Activated CD4-positive, alpha-beta T cell treated with anti-CD3 and anti-CD28 coated beads, Interleukin-2, Interleukin-6, amounts not matched to agents 100 ng/mL and 50 ng/mL, durations not matched to agents 16 hours and 8 hours (primary cell): Measurements from ENCODE around the gene TWIST2.

Experiments used
- DNase-seq: peaks from one replicate; pipeline ENCODE4 v3.0.0-alpha.2; 2020

TWIST2 gene

DNA sequence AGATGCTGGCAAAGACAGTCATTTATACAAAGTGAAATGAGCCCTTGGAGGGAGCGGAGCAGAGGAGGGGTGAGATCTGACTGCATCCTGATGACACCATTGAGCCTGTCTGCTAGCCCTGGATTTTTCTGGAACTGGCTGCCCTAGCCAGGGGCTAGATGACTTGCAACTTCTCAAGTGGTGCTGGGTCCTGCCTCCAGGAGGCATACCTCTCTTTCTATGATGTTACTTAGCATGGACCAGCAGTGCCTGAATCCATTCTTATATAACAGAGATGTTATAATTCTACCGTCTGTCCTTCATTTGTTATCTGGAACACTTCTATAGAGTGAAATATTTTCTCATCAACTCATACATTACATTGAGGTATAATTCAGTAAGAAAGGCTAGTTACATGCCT lies 8.5 kb upstream of the TWIST2 start:
- no peak for DNase-seq

DNA sequence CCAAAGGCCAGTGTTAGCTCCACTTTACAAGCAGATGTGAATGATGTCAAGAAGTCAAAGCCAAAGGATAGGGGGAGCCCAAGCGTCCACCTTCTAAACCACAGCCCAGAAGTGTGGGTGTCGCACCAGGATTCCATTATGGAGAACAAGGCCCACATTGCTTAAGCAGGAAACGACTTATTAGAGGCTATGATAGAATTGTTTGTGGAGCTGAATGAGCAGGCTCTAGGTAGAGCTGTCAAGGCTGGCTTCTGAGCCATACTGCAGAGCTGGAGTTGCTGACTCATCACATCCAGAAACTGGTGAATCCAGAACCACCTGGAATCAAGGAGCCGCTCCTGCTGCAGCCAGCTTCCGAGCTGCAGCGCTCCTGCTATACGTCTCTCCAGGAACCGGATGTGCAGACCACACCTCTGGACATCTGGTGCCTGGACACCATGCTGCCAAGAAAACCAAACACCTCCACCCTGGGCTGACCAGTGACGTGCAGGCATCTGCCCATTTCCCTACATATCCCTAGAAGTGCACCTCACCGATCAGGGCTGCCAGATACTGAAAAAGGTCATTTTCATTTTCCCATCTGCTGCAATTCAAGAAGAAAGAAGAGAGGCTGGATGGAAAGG lies 6.2 kb upstream of the TWIST2 start:
- no peak for DNase-seq

DNA sequence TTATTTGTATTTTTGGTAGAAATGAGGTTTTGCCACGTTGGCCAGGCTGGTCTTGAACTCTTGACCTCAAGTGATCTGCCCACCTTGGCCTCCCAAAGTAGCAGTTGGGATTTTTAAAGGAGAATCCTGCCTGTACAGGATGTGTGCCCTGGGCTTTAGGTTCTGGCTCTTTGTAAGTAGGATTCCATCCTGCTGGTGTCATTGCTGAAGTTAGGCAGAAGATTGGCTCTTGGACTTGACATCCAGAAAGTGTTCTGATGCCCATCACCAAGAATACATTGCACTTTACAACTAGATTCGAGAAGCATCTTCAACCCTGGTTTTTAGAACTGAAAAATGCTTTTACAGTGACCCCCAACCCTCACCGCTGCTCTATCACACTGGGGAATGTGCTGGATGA lies 4.4 kb upstream of the TWIST2 start:
- DNase-seq = no peak

DNA sequence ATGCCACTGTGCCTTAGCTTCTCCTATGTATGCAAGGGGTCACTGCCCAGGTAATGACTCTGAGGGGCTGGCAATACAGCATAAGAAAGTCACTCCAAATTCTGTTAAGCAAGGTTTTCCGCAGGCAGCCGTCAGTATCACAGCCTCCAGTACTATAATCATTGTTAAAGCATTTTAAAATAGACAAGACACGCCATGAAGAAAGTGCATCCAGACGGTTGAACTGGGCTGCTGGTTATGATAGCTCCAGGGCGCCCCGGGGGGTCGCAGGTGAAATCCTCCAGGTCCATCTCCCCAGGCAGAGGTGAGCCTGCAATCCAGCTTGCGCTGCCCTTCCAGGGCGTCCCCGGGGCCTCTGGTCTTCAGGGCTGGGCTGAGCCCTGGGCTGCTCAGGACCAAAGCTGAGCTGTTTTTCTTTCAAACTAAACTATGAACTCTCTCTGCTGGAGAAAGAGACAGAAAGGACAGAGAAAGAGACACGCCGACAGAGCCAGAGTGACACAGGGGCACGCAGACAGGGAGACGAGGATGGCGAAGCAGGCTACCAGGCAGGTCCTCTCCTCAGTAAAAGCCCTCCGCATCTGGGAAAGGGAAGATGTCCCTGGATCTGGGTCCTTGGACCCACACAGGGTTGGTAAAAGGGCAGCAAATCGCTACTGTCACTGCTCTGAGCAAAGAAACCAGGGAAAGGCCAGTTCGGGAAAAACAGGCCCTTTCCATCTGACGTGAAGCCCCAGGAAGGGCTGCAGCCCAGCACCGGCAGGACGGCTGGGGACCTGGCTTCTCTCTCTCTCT lies 2.1 kb upstream of the TWIST2 start:
- DNase-seq = no peak

DNA sequence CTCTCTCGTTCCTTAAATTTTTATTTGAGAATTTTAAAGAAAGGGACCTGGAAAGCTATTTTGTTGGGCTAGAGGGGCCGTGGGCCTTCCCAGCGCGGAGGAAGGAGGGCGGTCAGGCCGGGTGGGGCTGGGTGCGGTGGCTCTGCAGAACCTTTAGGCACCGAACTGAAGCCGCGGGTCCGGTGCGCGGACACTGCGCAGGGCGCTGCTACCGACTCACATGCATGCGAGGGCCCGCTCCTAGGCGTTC lies 1.6 kb upstream of the TWIST2 start:
- DNase-seq = no peak

DNA sequence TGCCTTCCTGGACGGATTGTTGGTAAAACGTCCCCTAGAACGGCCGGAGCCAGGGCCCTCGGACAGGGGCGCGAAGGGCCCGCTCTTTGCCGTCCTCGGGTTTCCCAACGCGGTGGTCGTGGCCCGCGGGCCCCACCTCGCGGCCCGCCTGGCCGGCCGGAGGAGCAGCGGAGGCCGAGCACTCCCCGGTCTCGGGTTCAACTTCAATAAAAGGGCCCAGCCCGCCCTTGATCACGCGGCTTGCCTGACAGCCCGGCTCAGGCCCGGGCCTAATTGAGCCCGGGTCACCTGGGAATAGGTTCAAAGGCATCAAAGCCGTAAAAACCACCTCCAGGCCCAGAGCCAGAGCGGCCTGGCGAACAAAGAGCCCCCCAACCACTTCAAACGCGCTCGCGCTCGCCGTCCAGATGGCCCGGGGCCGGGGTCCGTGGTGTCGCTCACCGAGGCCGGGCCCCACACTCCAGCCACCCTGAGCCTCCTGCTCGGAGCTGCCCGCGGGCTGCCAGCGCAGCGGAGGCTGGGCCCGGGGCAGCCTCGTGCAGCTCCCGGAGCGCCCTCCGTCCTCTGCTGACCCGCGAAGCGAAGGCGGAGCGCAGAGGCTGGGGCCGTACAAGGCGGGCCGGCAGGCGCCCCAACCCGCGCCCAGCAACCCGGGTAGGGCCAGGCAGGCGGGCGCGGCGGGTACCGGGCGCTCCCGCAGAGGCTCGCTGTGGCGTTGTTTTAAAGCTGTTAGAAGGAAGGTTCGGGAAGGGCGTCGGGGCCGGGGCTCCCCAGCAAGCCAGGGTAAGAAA lies 1.1 kb upstream of the TWIST2 start:
- DNase-seq = no peak

DNA sequence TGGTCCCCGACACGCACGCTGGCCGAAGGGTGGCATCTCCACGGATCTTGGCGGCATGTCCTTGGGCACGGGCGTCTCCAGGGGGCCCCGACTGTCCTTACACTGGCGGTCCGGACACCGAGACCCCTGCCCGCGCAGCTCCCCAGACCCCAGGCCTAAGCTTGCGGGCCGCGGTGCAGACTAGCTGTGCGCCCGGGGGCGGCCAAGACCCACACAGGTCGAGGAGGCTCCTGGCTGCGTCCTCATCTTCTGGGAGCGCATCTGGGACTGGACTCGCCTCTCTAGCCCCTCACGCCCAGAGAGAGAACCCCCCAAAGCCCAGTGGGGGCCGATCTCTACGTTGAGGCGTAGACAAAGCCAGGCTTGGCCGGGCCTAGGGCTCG lies 475 bp upstream of the TWIST2 start:
- no peak for DNase-seq

DNA sequence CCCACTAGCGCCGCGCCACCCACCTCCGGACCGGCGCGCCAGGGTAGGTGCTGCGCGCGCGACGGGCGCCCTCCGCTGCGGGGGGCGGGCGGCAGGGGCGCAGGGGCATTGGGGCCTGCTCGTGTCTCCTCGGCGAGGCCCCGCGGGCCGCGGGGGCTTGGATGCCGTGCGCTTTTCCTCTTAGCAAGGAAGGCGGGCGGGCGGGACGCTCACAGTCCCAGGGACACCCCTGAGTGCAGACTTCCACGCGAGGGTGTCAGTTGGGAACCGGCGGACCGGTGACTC lies 748 bp downstream of the TWIST2 start:
- no peak for DNase-seq

DNA sequence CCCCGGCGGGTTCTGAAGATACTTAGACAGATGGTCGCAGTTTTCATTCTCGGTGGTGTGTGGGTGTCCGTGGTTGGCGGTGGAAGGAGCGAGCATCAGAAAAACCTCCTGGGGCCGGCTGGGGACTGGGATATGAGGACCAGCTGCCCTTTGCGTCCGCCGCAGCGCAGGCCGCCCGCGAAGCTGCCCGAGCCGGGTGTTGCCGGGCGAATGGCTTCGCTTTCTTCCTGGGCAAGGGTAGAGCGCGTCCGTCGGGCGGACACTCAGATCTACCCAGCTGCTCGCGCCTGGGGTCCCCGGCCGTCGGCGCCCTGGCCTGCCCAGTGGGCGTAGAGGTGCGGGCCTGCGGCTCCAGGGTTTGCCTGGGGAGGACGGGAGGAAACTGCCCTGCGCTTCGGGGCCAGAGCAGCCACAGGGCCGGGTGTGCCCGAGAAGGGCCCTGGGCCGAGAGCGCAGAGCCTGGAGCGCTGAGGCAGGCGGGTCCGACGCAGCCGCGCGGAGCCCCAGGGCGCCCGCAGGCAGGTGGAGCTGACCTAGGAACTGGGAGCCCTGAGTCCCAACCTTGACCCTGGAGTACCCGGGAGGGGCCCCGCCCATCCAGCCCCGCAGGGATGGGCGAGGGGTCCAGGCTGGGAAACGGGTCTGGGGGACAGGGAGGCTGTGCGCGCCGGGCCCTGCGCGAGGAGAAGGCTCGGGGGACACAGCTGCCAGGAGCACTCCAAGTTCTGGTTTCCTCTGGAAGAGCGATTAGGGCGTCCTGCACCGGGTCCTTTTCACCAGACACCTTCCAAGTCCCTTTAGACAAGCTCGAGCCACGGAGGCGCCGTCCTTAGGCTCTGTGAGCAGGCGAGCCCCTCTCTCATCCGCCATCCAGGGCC lies 1.3 kb downstream of the TWIST2 start:
- DNase-seq = no peak

DNA sequence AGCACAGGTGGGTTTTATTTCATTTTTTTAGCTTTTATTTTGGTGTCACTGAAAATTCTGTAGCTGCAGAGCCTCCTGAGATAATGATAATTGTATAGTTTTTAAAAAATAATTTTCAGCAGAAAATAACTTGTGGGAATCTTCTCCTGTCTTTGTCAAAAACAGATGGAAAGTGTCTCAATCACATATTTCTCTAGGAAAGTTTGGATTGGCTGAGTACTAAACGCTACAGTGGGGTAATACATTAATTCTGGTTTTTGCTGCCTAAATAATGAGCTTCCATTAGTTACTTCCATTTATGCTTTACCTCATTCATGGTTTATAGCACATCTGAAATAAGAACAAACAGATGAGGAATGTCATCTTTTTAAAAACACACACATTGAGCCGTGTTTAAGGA lies 2.2 kb downstream of the TWIST2 start:
- DNase-seq = no peak

DNA sequence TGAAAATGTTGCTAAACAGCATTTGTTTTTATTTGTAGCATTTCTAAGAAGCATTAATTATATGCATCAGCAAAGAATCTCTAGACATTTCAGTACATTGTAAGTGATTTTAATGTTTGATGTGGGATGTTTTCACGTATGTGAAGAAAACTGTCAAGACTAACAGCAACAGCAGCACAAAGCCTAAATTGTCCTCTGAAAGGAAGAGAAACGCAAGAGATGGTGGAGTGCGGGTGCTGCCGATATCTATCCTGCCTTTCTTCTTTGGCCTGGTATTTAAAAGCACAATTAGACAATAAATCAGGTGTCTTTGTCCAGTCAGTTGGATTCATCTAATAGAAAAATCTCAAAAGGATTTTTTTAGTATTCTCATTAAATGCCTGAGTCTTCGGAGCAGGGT lies 3.1 kb downstream of the TWIST2 start:
- no peak for DNase-seq

DNA sequence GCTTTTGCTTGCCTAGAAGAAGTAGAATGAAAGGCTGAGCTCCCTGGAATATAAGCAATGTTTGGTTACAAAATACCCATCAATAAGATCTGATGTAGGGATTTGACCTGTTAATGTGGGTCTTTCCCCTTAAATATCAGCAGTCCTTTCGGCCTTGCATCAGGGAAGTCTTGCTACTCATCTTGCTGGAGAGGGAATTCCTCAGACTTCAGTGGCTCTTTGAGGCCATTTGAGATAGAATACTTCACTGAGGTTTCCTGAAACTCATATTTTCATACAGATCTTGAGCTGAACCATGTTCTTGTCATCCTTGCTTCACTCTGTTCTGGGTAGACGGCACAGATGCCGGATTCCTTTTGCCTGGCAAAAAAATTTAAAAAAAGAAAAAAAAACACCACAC lies 3.9 kb downstream of the TWIST2 start:
- DNase-seq = no peak

DNA sequence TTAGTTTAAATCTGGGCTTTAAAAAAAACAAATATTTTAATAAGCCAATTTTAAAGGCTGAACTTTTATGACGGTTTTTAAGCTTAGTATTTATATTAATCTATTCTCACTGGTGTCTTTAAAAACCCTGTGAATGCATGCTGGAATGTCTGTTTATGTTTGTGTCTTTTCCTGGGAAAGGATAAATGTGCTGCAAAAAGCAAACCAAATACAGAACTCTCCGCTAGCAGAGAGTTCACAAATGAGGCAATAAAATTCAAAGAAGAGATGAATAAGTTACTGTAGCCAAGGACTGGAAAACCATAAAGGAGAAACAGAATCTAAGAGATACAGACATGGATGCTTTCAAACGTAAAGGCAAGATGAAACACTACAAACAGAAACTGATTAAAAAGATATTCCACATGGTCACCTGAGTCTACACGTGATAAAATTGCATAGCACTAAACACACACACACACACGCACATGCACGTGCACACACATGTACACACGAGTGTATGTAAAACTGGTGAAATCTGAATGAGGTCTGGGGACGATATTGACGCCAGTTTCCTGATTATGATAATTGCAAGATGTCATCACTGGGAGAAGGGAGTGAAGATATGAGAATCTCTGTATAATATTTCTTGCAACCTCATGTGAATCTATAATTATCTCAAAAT lies 4.5 kb downstream of the TWIST2 start:
- DNase-seq = no peak

DNA sequence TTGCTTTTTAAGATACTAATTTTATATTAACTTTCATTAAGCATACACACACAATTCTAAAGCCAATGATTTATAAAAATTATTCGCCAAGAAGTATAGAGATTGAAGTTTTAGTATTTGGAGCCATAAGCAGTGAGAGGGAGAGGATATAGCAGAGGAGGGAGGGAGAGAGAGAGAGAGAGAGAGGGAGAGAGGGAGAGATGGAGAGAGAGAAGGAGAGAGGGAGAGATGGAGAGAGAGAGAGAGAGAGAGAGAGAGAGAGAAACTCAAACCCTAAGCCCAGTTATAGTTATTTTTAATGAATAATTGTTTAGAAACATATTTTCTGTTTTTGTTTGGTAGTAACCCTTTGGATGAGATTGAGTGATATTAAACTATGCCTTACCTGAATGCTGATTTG lies 5.3 kb downstream of the TWIST2 start:
- no peak for DNase-seq

DNA sequence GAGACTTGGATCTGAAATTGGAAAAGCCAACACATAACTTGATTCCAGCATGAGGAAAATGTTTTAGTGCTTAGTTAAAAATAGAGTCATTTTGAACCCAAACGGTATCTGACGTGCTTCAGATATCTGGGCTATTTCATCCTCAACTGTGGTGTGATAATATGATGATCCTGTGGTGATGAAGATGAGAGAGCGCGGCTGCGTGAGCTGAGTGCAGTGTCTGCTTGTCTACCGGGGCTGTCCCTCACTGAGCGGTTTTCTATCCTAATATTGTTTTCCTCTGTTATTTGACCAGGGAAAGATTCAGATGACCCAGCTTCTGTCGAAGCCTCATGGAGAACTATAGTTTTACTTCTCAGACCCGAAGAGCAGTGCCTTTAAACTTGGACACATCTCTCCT lies 5.8 kb downstream of the TWIST2 start:
- no peak for DNase-seq

DNA sequence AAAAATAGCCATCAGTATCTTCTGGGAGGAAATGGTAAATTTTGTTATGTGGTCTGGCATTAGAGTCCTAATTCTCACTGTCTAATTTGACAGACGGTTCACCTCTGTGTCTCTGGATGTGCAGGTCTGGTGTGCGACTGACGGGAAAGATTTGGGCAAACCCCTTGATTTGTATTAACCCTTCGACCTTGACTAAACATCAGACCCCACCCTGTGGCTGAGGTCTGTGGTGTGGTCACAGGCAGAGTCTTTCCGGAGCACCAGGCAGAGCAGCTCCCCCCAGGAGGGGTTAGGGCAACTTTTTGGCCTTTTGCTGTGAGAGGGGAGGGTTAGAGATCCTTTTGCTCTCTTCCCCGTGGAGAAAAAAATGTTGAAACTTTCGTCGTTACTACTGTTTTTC lies 6.4 kb downstream of the TWIST2 start:
- DNase-seq = no peak

DNA sequence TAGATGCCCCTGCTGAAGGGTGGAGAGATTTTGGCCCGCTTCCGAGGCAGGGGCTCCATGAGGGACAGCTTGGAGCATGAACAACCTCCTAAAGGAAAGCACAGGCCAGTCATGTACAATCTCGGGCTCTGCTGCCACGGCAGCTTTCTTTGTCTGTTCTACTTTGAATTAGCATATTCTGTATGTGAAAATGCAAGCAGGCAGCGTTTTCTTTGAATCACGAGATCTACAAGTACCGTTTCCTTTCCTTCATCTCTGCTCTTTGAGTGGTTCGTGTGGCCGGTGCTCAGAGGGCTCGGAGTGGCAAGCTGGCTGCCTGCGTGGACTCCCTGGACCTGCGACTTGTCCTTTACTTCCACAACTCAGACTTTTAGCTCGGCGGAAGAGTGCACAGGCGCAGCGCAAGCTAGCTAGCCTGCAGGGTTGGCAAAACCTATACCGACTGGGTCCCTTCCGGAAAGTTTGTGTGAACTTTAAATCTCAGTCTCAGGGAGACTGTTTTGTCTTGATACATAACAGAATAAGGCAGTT lies 6.9 kb downstream of the TWIST2 start:
- no peak for DNase-seq

DNA sequence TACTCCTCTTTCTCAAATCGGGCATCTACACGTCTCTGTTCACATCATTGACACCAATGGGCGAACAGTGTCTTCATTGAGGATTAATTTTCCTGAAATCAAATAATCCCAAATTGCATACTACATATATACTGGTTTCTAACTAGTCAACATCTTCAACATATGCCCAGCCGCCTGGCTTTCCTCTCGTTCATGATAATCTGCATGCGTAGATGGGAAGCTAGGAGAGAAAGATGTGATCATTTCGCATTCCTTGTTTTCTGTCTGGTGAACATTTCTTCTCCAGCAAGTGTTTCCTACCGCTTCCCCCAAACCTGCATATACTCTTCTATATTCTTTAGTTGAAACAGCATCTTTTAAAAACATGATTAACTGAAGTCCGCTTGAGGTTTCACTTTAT lies 7.4 kb downstream of the TWIST2 start:
- DNase-seq = no peak

DNA sequence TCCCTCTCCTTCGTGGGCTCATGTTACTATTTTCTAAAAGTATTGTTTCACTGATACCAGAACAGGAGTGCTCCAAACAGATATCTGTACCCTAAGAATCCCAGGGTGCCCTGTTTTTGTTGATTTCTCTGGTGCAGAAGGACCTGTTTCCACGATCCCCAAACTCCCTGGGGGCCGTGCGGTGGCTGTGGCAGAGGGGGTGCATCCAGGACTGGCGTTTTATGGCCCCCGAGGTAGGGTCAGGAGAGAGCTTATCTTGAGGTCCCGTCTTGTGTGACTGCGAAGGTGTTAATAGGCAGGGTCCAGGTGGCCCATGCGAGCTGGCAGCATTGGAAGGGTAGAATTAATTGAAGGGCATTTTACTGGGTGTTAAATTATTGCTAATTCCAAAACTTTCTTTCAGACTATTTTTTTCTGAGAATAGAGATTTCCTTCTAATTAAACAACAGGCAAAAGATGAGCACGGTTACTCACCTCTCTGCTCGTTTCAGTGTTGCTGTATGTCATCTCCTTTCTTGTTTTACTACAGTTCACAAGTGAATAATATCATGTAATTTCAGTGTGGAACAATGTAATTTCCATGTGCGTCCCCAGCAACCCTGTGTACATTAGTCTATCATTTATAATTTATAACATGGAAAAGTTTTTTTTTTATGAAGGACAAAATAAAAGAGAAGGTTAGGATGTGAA lies 8.2 kb downstream of the TWIST2 start:
- no peak for DNase-seq

DNA sequence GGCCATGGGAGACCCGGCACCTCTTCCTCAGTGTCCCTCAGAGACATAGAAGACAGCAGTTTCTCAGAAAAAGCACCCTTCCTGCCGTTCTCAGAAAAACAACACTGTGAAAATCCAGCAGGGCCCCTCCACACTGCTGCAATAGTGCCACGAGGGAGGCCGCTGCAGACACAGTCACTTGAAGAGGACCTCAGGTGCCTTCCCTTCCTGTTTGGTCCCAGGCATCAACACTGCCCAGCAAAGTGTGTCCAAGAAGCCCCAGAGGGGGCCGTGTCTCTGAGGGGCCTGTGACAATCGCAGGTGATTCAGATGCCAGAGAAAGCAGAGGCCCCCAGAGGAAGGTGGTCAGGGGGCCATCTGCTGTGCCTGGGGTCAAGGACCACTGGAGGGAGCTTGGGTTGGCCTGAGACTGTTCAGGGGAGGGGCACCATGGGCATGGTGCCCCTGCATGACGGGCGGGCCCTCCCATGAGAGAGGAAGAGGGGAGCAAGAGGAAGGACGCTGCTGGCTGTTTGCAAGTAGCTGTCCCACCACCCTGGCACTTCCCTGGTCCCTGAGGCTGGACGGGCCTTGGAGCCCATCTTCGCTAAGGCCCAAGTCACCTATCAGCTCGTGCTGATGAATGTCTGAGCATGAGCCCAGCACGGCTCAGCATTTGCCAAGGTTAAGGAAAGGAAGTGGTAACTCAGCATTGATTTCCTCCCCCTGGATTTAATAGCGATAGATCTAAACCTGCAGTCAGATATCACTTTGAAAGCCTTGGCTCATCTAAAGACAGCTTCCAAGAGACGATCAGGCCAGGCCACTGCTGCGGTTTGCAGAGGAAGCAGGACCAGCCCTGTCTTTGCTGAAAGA lies 9.1 kb downstream of the TWIST2 start:
- no peak for DNase-seq

DNA sequence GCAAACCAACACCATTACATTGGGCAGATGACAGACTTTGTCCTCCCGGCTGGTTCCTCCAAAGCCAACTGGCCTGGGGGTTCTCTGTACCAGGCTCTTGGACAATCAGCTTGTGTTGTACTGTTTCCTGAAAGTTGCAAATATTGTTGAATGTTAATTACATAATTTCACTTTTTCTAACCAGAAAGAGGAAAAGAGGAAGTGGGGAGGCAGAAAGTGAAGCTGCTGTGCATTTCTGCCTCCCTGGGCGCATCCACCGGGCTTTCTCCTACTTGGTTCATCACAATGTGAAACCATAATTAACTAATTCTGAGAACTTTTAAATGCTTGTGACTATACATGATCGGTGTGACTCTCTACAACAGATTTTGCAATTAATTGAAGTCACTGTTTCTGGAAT lies 10.1 kb downstream of the TWIST2 start:
- DNase-seq = no peak
